HepG2 (cell line): Measurements from ENCODE around the gene ACO1. TPM values are rescaled to one million over a fixed set of nuclear protein-coding genes. Genes with fewer than 3 reads are reported as not detected.

Source experiments
- AGO2 ChIP-seq: fragments of 200-400 bp; formaldehyde crosslinking; optimal IDR thresholded peaks from 2 replicates; pipeline ENCODE3; 2017; ENCODE audit warnings: mild to moderate bottlenecking, low read depth, low read length, moderate library complexity
- ATRX ChIP-seq: sonication (generic); formaldehyde crosslinking; IDR thresholded peaks from 2 replicates; pipeline ENCODE4 v1.4.0; 2020; ENCODE audit warnings: missing genetic modification reagents, borderline replicate concordance
- CREM ChIP-seq, 2 experiments: sonication (generic) in 1 of 2; formaldehyde crosslinking in 1 of 2; IDR thresholded peaks; 2 replicates each; pipeline versions ENCODE4 v1.4.0 to v1.6.1; 2016 to 2020; ENCODE audit warnings: antibody characterized with exemption in 1 of 2, mild to moderate bottlenecking in 1 of 2, missing genetic modification reagents in 1 of 2
- MYC ChIP-seq: sonication (generic); formaldehyde crosslinking; IDR thresholded peaks from 2 replicates; pipeline ENCODE4 v1.9.0; 2021; ENCODE audit warnings: missing genetic modification reagents, borderline replicate concordance
- PHF8 ChIP-seq: sonication (generic); formaldehyde crosslinking; IDR thresholded peaks from 2 replicates; pipeline ENCODE4 v1.5.0; 2020; ENCODE audit warnings: missing genetic modification reagents
- PRDM15 ChIP-seq: sonication (generic); formaldehyde crosslinking; IDR thresholded peaks from 2 replicates; pipeline ENCODE4 v1.4.0; 2020; ENCODE audit warnings: missing genetic modification reagents
- REXO4 ChIP-seq: sonication (generic); formaldehyde crosslinking; IDR thresholded peaks from 2 replicates; pipeline ENCODE4 v1.8.0; 2022; ENCODE audit warnings: missing genetic modification reagents, mild to moderate bottlenecking, borderline replicate concordance
- RNF2 ChIP-seq: fragments of 450-650 bp; conservative IDR thresholded peaks from 2 replicates; pipeline ENCODE4 v1.6.1; 2016; ENCODE audit warnings: low read depth
- RXRB ChIP-seq: IDR thresholded peaks from 2 replicates; pipeline ENCODE4 v1.6.1; 2016; ENCODE audit warnings: borderline replicate concordance, missing genetic modification reagents, missing compliant biosample characterization
- TCF7 ChIP-seq: sonication (generic); IDR thresholded peaks from 2 replicates; pipeline ENCODE4 v1.6.1; 2016; ENCODE audit warnings: antibody characterized with exemption, low read depth
- ZBED4 ChIP-seq: sonication (generic); formaldehyde crosslinking; IDR thresholded peaks from 2 replicates; pipeline ENCODE4 v1.4.0; 2020; ENCODE audit warnings: missing genetic modification reagents, borderline replicate concordance
- ZBTB37 ChIP-seq: sonication (generic); formaldehyde crosslinking; IDR thresholded peaks from 2 replicates; pipeline ENCODE4 v1.4.0; 2020; ENCODE audit warnings: mild to moderate bottlenecking, missing genetic modification reagents
- ZBTB38 ChIP-seq: sonication (generic); formaldehyde crosslinking; IDR thresholded peaks from 2 replicates; pipeline ENCODE4 v1.5.1; 2020; ENCODE audit warnings: mild to moderate bottlenecking, missing genetic modification reagents
- ZNF446 ChIP-seq: sonication (generic); formaldehyde crosslinking; IDR thresholded peaks from 2 replicates; pipeline ENCODE4 v1.5.0; 2020; ENCODE audit warnings: mild to moderate bottlenecking, missing genetic modification reagents
- ZNF552 ChIP-seq: sonication (generic); formaldehyde crosslinking; IDR thresholded peaks from 2 replicates; pipeline ENCODE4 v1.9.0; 2022; ENCODE audit warnings: missing genetic modification reagents, mild to moderate bottlenecking, borderline replicate concordance
- ZNF878 ChIP-seq: sonication (generic); formaldehyde crosslinking; IDR thresholded peaks from 2 replicates; pipeline ENCODE4 v1.8.1; 2023; ENCODE audit warnings: mild to moderate bottlenecking, missing genetic modification reagents, moderate library complexity
- ZUFSP ChIP-seq: sonication (generic); formaldehyde crosslinking; IDR thresholded peaks from 2 replicates; pipeline ENCODE4 v1.9.0; 2021; ENCODE audit warnings: missing genetic modification reagents, mild to moderate bottlenecking, borderline replicate concordance
- polyA plus RNA-seq, 8 experiments: library from polyadenylated mRNA; depleted of rRNA in 3 of 8; stranded (reverse) in 7 of 8; unstranded in 1 of 8; fragments of >200 nt; fragmentation: Illumina TruSeq in 4 of 8; extraction: Trizol in 4 of 8; gene quantifications; 2 replicates each; pipeline versions ENCODE4 v1.2.1 to v1.2.3, GENCODE V29; 2011 to 2016; ENCODE audit warnings: low read depth in 4 of 8, missing spikeins in 1 of 8, mixed read lengths in 1 of 8; ENCODE audit not compliant: insufficient read depth in 1 of 8
- total RNA-seq, 5 experiments: library from RNA; depleted of rRNA; stranded (reverse); fragments of >200 nt; fragmentation: Illumina TruSeq; extraction: Trizol; gene quantifications; 2 replicates each; pipeline ENCODE4 v1.2.3, GENCODE V29; 2016; ENCODE audit warnings: low read depth in 1 of 5

ACO1 gene
- total and polyA plus RNA-seq, 2 of the 13 experiments (the other 11 are each of a cell fraction or from before 2014, with no cell fraction given) = 20.1 to 48.2 TPM

- TF ChIP-seq ZBED4 (CRISPR knock-in tag) (peak; percentile 83; the same call in 1 of the 2 replicates), TCF7 (no peak), CREM (IDR thresholded peaks at IDR 0.05) (no peak), CREM (CRISPR knock-in tag; IDR thresholded peaks at IDR 0.05) (no peak), REXO4 (no peak), ZUFSP (no peak), ZBTB37 (no peak), ZNF878 (CRISPR knock-in tag) (0 out of 2 replicates have a peak, but pooled peaks have one; percentile 71), ATRX (no peak), ZBTB38 (CRISPR knock-in tag) (peak; percentile 87), ZNF446 (no peak), MYC (CRISPR knock-in tag) (peak; percentile 70; the same call in 1 of the 2 replicates), RXRB (CRISPR knock-in tag) (no peak; the same call in 1 of the 2 replicates), ZNF552 (no peak), AGO2 (peak; percentile 70), PHF8 (CRISPR knock-in tag) (peak; percentile 92), RNF2 (peak; percentile 63), PRDM15 (no peak)
These were observed at the start of gene ACO1 (continued) for GRCh38 chr9:32384364-32385151.
